Activated CD4-positive, alpha-beta T cell treated with anti-CD3 and anti-CD28 coated beads, Interleukin-2, Interleukin-6, amounts not matched to agents 100 ng/mL and 50 ng/mL, durations not matched to agents 16 hours and 8 hours (primary cell): ENCODE measurements around the gene MAGEC3.
"Not testable (repeated sequence)": the region's sequence is repeated elsewhere in the genome, so short reads cannot be mapped to it uniquely, and the experiment has no call there.

Experiments
- DNase-seq: peaks from one replicate; pipeline ENCODE4 v3.0.0-alpha.2; 2020

MAGEC3 gene

GRCh38 chrX:141838016-141838415, at the start of gene MAGEC3:
Gene MAGEC3 (plus strand): TSS chrX:141838316. CDS start chrX:141838316, 0 bp downstream.
- DNase-seq, result no peak

- no peak for DNase-seq
Measured at GRCh38 chrX:141791856-141792255, 46.3 kb upstream of the MAGEC3 start.

- no peak for DNase-seq
Measured at GRCh38 chrX:141811438-141811837, 26.7 kb upstream of the MAGEC3 start.

GRCh38 chrX:141814213-141814857, 23.8 kb upstream of the MAGEC3 start:
- no peak for DNase-seq

GRCh38 chrX:141815904-141816303, 22.2 kb upstream of the MAGEC3 start:
- no peak for DNase-seq

GRCh38 chrX:141832247-141832646, 5.9 kb upstream of the MAGEC3 start:
- no peak for DNase-seq

- DNase-seq, result no peak
Measured at GRCh38 chrX:141839856-141840255, 1.7 kb downstream of the MAGEC3 start.

- DNase-seq, result no peak
Measured at GRCh38 chrX:141857479-141857878, 19.4 kb downstream of the MAGEC3 start.

GRCh38 chrX:141879616-141880015, 41.5 kb downstream of the MAGEC3 start:
- DNase-seq, result no peak

GRCh38 chrX:141888811-141889210, 50.7 kb downstream of the MAGEC3 start:
- not testable (repeated sequence) for DNase-seq

- no peak for DNase-seq
Measured at GRCh38 chrX:141894733-141895132, 56.6 kb downstream of the MAGEC3 start.

GRCh38 chrX:141897690-141898089, 59.6 kb downstream of the MAGEC3 start:
- no peak for DNase-seq

GRCh38 chrX:141902366-141902765, 64.2 kb downstream of the MAGEC3 start:
- DNase-seq, result no peak

GRCh38 chrX:141903400-141904155, 65.5 kb downstream of the MAGEC3 start, which contains the start of gene MAGEC1:
Gene MAGEC1 (plus strand): TSS chrX:141903894. CDS start chrX:141905073, 1,179 bp downstream.
- no peak for DNase-seq

- no peak for DNase-seq
Measured at GRCh38 chrX:141904262-141904661, 66.1 kb downstream of the MAGEC3 start.

- DNase-seq, result no peak
Measured at GRCh38 chrX:141917801-141918200, 79.7 kb downstream of the MAGEC3 start.

GRCh38 chrX:141924293-141924692, 86.2 kb downstream of the MAGEC3 start:
- DNase-seq, result no peak

- DNase-seq, result no peak
Measured at GRCh38 chrX:141928432-141928831, 90.3 kb downstream of the MAGEC3 start.

GRCh38 chrX:141934059-141934641, 96.0 kb downstream of the MAGEC3 start:
- DNase-seq, result no peak

- DNase-seq, result no peak
Measured at GRCh38 chrX:141935645-141936044, 97.5 kb downstream of the MAGEC3 start.

- DNase-seq, result no peak
Measured at GRCh38 chrX:141936080-141936479, 98.0 kb downstream of the MAGEC3 start.

- DNase-seq, result no peak
Measured at GRCh38 chrX:141941234-141941633, 103.1 kb downstream of the MAGEC3 start.

- DNase-seq, result no peak
Measured at GRCh38 chrX:141945426-141945825, 107.3 kb downstream of the MAGEC3 start.

- no peak for DNase-seq
Measured at GRCh38 chrX:141947350-141947749, 109.2 kb downstream of the MAGEC3 start.
